Measurements from ENCODE around the gene ITPK1.

DNA sequence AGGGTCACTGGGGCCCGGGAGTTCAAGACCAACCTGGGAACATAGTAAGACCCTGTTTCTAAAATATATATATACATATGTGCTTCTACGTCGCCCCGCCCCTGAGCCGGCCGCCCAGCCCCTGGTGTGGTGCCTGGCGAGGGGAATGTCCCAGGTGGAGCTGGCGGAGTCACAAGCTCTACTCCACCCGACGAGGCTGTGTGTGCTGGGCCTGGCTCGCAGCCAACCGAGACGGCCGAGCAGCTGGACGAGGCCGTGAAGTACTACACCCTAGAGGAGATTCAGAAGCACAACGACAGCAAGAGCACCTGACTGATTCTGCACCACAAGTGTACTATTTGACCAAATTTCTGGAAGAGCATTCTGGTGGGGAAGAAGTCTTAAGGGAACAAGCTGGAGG is 22.1 kb upstream of the ITPK1 start:
- TF ChIP-seq TAF1 (IDR thresholded peaks at IDR 0.05; ENCODE audit: borderline replicate concordance, low read depth, low read length), result no peak
- TF ChIP-seq POLR2A (IDR thresholded peaks at IDR 0.05; ENCODE audit: low read depth, low read length), result no peak

Data from GM12892 (cell line).